ENCODE measurements around the gene DYRK1A.

The DYRK1A gene

GRCh38 chr21:37391666-37392065 lies 25.1 kb downstream of the DYRK1A start:
- H3K27ac ChIP-seq, result peak overlapping the region; percentile 31
- TF ChIP-seq, protein P1, sequence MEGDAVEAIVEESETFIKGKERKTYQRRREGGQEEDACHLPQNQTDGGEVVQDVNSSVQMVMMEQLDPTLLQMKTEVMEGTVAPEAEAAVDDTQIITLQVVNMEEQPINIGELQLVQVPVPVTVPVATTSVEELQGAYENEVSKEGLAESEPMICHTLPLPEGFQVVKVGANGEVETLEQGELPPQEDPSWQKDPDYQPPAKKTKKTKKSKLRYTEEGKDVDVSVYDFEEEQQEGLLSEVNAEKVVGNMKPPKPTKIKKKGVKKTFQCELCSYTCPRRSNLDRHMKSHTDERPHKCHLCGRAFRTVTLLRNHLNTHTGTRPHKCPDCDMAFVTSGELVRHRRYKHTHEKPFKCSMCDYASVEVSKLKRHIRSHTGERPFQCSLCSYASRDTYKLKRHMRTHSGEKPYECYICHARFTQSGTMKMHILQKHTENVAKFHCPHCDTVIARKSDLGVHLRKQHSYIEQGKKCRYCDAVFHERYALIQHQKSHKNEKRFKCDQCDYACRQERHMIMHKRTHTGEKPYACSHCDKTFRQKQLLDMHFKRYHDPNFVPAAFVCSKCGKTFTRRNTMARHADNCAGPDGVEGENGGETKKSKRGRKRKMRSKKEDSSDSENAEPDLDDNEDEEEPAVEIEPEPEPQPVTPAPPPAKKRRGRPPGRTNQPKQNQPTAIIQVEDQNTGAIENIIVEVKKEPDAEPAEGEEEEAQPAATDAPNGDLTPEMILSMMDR (conservative IDR thresholded peaks at IDR 0.05), result no peak

- TF ChIP-seq, protein P1 (conservative IDR thresholded peaks at IDR 0.05), result no peak
- H3K27ac ChIP-seq, result peak overlapping the region; percentile 31; the same call in 1 of the 2 replicates
These were observed 25.9 kb downstream of the DYRK1A start for GRCh38 chr21:37392441-37392840.

DNA sequence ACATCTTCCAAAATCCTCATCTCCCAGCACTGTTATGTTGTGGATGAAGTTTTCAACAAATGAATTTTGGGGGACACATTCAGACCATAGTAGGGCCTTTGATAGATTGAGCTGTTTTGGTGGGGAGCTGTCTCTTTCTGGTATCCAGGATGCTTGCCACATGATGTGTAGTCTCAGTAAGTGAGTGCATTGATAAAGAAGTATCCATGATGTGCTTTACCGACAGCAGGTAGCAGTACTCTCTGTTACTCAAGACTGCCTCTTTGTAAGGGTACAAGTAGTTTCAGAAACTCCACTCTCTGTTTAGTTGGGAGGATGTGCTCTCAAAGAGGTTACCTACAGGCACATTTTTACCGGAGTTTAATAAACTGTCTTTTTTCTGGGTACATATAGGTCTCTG lies 26.5 kb downstream of the DYRK1A start:
- TF ChIP-seq, protein P1 (conservative IDR thresholded peaks at IDR 0.05), result no peak
- no peak overlapping the region for H3K27ac ChIP-seq

- TF ChIP-seq, protein P1 (conservative IDR thresholded peaks at IDR 0.05), result no peak
- no peak overlapping the region for H3K27ac ChIP-seq
These were observed 27.2 kb downstream of the DYRK1A start for GRCh38 chr21:37393786-37394185.

DNA sequence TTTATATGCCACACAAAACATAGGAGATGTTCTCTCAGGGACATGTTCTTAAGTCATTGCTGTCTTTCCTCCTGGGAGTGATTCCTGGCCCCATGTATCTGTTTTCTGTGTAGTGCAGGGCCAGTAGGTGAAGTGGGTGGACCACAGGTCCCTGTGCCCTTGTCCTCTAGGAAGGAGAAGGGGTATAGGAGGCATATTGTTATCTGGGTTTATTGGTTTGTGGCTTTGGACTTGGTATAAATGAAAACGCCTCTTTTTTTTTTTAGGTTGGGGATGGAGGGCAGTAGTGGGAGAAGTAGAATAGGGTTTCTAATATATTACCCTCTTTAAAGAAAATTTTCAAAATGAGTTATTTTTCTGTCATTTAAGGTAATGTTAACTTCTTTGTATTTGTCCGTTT lies 29.4 kb downstream of the DYRK1A start:
- TF ChIP-seq, protein P1 (conservative IDR thresholded peaks at IDR 0.05), result no peak
- no peak overlapping the region for H3K27ac ChIP-seq

DNA sequence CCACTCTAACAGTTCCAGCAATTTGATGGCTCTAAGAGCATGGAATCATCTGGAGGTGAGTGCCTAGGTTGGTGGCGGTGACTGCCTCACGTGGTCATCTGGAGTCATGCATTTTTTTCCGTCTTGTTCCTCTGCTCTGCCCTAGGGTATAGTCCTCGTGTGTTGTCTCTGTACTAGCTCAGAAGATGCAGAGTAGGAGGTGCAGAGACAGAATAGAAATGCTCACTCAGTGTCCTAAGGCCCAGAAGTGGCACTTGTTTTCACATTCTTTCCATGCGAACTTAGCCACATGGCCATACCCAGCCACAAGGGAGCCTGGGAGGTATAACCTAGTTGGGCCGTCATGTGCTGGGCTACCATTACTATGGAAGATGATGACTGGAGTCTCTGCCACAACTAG lies 30.3 kb downstream of the DYRK1A start:
- TF ChIP-seq, protein P1 (conservative IDR thresholded peaks at IDR 0.05), result no peak

GRCh38 chr21:37398697-37399096 lies 32.1 kb downstream of the DYRK1A start:
- TF ChIP-seq, protein P1 (conservative IDR thresholded peaks at IDR 0.05), result no peak
- no peak overlapping the region for H3K27ac ChIP-seq

More for the DNA sequence above, 30.3 kb downstream of the DYRK1A start:
- no peak overlapping the region for H3K27ac ChIP-seq

Data from VCaP (cell line).